GM12891 (cell line): ENCODE data around the gene NAA10.
A peak's percentile ranks its signal among the peaks of the same experiment; 100 is the strongest.

ENCODE experiments used
- POLR2A ChIP-seq: IDR thresholded peaks from 2 replicates; pipeline ENCODE4 v1.6.1; 2011; ENCODE audit warnings: low read depth, low read length, control low read depth
- POLR2AphosphoS5 ChIP-seq: IDR thresholded peaks from 2 replicates; pipeline ENCODE4 v1.6.1; 2011; ENCODE audit warnings: low read depth, low read length, control low read depth
- SPI1 ChIP-seq: IDR thresholded peaks from 2 replicates; pipeline ENCODE4 v1.6.1; 2011; ENCODE audit warnings: low read depth, low read length, control low read depth
- TAF1 ChIP-seq: IDR thresholded peaks from 2 replicates; pipeline ENCODE4 v1.6.1; 2011; ENCODE audit warnings: low read depth, low read length, control low read depth

GRCh38 chrX:153966841-153967535, 32.2 kb upstream of the NAA10 start:
- TF ChIP-seq POLR2A, result no peak
- TF ChIP-seq TAF1, result no peak
- TF ChIP-seq POLR2AphosphoS5, result peak; percentile 37; the same call in 1 of the 2 replicates
- no peak for TF ChIP-seq SPI1
